Activated gamma-delta T cell treated with anti-CD3 and anti-CD28 coated beads, Interleukin-2, amount 50 U/mL, for 16 hours (primary cell): ENCODE measurements around the gene WRNIP1.
"Not testable (repeated sequence)": the region's sequence is repeated elsewhere in the genome, so short reads cannot be mapped to it uniquely, and the experiment has no call there.

Experiments used
- DNase-seq: peaks from one replicate; pipeline ENCODE4 v3.0.0-alpha.2; 2020; ENCODE audit warnings: low read depth

Gene WRNIP1

GRCh38 chr6:2786269-2786668 is 21.1 kb downstream of the WRNIP1 start:
- DNase-seq: no peak

DNA sequence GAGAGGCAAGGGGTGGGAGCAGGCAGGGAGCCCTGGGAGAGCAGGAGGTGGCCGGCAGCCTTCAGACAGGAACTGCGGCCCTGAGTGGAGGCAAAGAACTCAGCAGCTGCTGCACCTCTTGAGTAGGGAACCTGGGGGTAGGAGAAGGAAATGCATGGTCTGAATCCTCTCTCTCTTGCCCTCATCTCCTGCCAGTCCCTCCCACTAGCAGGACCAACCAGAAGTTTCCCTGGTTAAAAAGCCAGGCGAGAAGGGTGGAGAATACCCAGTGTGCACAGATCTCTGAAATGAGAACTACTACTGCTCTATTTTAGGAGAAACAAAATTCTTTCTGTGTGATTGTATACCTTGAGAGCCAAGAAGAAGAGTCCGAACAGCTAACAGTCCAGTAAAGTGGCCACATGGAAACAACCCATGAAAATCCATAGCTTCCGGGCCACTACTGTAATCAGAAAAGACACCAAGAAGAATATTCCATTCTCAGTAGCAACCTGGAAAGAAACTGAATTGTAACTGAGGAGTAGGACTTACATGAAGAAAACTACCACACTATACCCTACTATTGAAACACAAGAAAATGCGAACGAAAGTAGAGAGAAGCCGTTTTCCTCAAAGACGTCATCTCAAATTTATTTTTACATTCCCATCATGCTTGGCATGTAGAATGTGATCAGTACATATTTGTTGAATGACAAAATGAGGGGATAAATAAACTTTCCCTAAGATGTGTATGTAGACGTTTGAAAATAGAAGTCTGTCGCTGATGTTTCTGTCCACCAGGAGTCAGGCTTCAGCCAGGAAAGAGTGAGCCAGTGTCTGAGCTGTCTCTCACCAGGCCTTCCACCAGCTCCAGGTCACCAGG is 25.6 kb downstream of the WRNIP1 start:
- no peak for DNase-seq

DNA sequence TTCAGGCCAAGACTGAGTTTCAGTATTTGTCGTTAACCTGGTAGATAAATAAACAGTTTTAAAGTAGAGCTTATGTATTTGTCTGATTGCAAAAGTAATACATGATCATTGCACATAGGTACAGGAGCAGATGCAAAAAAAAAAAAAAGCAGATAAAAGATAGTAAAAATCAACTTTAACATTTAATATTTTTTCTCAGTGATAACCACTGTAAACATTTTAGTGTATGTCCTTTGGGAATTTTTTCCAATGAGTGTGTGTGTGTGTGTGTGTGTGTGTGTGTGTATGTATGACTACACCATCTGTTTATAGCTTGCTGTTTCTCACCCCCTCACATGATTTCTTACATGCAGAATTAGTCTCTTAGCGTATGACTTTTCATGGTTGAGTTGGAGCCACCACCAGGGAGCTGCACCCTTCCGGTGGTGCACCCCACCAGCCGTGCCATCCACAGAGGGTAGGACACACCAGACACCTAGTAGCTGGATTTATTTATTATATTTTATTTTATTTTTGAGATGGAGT is 26.3 kb downstream of the WRNIP1 start:
- no peak for DNase-seq

- DNase-seq: no peak
Measured at GRCh38 chr6:2792330-2793110, 27.3 kb downstream of the WRNIP1 start.

DNA sequence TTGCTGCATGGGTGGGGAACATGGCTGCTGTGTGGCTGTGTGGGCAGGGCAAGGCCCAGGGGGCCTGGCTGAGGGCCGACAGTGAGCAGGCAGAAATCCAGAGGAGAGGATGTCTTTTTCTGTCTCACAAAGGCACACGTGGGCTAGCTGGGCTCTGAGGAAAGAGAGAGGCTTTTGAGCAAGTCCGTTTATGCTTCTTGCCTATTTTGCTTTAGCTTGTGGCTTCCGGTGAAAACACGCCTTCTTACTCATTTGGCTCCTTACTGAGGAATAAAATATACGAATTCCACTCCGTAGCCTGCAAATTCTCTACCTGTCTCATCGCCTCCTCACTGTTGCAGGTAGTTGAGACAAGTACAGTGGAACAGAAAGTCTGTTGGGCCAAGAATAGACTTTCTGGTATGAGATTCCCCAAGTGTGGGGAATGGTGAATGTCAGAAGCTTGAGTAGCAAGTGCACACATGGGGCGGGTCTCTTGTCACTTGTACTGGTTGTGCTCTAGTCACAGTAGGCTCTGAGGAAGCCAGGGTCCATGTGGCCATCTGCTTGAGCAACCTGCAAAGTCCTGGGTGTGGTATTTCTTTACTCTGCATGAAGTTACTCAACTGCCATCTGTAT is 28.4 kb downstream of the WRNIP1 start:
- no peak for DNase-seq

- DNase-seq: no peak
Measured at GRCh38 chr6:2794171-2794730, 29.1 kb downstream of the WRNIP1 start.

DNA sequence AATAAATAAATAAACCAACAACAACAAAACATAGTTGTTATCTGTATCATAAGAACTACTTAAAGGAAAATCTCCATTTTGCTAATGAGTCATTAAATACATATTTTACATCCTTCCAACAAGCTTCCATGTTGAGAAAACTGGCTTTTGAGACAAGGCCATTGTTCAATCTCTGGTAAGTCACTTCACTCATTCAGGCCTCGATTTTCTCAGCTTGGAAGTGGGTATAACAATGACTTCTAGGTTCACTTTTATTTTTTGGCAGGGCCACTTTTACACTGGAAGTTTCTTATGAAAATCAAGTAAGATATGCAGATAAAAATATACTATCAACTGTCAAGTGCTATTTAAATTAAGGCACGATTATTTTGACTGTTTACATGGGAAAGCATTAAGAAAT is 30.0 kb downstream of the WRNIP1 start:
- no peak for DNase-seq

DNA sequence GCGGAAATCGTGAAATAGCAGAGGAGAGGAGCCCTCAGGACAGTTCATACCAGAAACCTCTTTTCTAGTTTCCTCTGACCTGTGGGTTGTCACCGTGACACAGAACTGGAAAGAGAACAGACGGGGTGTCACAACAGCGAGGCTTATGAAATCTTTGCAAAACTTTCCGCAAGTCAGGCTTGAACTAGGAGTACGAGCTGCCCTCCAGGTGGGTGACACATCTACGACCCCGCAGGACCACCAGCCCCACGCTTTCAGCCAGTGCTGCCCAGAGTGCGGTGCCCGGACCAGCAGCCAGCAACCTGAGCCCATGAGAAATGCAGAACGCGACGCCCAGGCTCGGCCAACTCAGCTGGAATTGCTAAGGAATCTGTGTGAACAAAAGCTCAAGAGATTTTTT is 30.8 kb downstream of the WRNIP1 start:
- no peak for DNase-seq

- DNase-seq: no peak
Measured at GRCh38 chr6:2796861-2797260, 31.7 kb downstream of the WRNIP1 start.

GRCh38 chr6:2797564-2798031 is 32.4 kb downstream of the WRNIP1 start:
- DNase-seq: no peak

GRCh38 chr6:2798586-2799134 is 33.5 kb downstream of the WRNIP1 start:
- DNase-seq: no peak

- no peak for DNase-seq
Measured at GRCh38 chr6:2799936-2800527, 34.8 kb downstream of the WRNIP1 start.

GRCh38 chr6:2800552-2801316 is 35.5 kb downstream of the WRNIP1 start:
- DNase-seq: no peak

GRCh38 chr6:2801687-2802086 is 36.5 kb downstream of the WRNIP1 start:
- DNase-seq: not testable (repeated sequence)

DNA sequence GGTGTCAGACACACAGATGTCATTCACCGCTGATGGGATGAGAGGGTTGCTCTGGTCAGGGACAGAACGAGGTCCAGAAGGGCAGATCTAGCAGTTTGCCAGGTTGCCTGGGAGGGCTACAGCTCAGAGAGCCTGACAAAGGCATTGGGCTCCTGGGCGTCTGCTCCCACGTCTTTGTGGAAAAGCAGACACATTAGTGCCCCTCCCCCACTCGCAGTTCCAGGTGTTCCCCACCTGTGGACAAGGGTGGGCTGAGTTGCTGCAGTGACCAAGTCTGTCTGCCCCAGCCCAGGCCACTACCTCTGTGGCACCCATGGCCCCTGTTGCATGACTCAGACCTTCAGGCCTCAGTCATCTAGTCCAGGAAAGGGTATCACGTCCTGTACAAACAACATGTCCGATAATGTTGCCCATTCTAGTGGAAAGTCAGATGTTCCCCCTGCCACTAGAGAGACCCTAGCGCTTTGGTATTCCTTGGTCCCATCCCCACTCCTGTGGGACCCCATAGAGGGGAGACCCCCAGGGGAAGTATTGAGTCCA is 37.4 kb downstream of the WRNIP1 start:
- no peak for DNase-seq

GRCh38 chr6:2803731-2804429 is 38.7 kb downstream of the WRNIP1 start:
- DNase-seq: no peak

DNA sequence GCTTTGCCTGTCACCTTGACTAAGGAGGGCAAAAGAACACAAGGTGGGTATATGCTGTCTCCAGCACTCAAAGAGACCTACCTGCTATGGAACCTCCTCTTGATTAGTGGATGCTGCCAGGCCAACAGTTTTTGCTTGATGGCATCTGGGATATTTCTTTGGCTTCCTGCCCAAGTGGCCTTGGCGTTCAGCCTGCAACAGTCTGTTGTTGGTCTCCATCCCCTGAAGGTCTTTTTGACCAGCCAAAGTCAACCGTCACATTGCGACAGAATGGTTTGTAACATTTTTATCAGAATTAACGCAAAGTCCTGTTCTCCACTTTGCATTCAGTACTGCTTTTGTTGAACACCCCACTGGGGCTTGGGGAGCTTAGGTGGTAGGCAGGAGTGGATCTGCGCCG is 39.3 kb downstream of the WRNIP1 start:
- no peak for DNase-seq

DNA sequence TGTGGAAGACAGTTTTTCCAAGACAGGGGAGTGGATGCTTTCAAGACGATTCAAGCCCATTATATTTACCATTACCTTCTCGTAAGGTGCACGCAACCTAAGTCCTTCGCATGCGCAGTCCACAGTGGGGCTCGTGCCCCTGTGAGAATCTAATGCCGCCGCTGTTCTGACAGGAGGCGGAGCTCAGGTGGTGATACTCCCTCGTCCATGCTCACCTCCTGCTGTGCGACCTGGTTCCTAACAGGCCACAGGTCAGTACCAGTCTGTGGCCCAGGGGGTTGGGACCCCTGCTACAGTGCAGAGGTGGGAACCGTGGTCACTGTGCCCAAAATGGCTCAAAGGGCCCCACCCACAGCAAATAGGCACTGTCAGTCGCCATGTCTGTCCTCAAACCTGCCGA is 39.8 kb downstream of the WRNIP1 start:
- DNase-seq: no peak

- no peak for DNase-seq
Measured at GRCh38 chr6:2806644-2807043, 41.5 kb downstream of the WRNIP1 start.
